Right renal pelvis (tissue), 4 donors: ENCODE measurements around the gene OLIG3. TPM values are rescaled to one million over a fixed set of nuclear protein-coding genes. Genes with fewer than 3 reads are reported as not detected.

Experiments
- DNase-seq, 4 donors: peaks; one replicate each; pipeline ENCODE4 v3.0.0-alpha.2; 2013; ENCODE audit warnings: low read depth in 4 of 4, low spot score in 3 of 4, missing footprints in 1 of 4
- polyA plus RNA-seq, 4 donors: library from polyadenylated mRNA; unstranded; fragments of 120-200 nt; gene quantifications; one replicate each; pipeline ENCODE4 v1.2.1, GENCODE V29; 2013; ENCODE audit not compliant: insufficient read length in 4 of 4

OLIG3 gene
- polyA plus RNA-seq = not detected

- DNase-seq = no peak
Observed at GRCh38 chr6:137494281-137494987, at the start of gene OLIG3. Gene OLIG3, minus strand, starts transcription at chr6:137494394. Its CDS starts 224 bp downstream, at chr6:137494170.

- DNase-seq = no peak
Observed at GRCh38 chr6:137543114-137543513, 48.9 kb upstream of the OLIG3 start.

GRCh38 chr6:137542713-137543112 is 48.5 kb upstream of the OLIG3 start:
- DNase-seq = no peak

GRCh38 chr6:137541534-137542063 is 47.4 kb upstream of the OLIG3 start:
- DNase-seq = no peak

- no peak for DNase-seq
Observed at GRCh38 chr6:137536104-137536773, 42.0 kb upstream of the OLIG3 start.

- DNase-seq = no peak
Observed at GRCh38 chr6:137531376-137532092, 37.3 kb upstream of the OLIG3 start.

- no peak for DNase-seq
Observed at GRCh38 chr6:137530404-137530803, 36.2 kb upstream of the OLIG3 start.

- DNase-seq = no peak
Observed at GRCh38 chr6:137522831-137523230, 28.6 kb upstream of the OLIG3 start.

GRCh38 chr6:137522198-137522798 is 28.1 kb upstream of the OLIG3 start:
- DNase-seq = no peak

GRCh38 chr6:137520520-137520919 is 26.3 kb upstream of the OLIG3 start:
- no peak for DNase-seq

GRCh38 chr6:137519629-137520176 is 25.5 kb upstream of the OLIG3 start:
- DNase-seq = no peak

- no peak for DNase-seq
Observed at GRCh38 chr6:137518386-137518983, 24.3 kb upstream of the OLIG3 start.

- no peak for DNase-seq
Observed at GRCh38 chr6:137514418-137514817, 20.2 kb upstream of the OLIG3 start.

GRCh38 chr6:137512757-137513605 is 18.8 kb upstream of the OLIG3 start:
- no peak for DNase-seq

- DNase-seq = no peak
Observed at GRCh38 chr6:137510923-137511322, 16.7 kb upstream of the OLIG3 start.

- no peak for DNase-seq
Observed at GRCh38 chr6:137498481-137499190, 4.4 kb upstream of the OLIG3 start.

- no peak for DNase-seq
Observed at GRCh38 chr6:137497721-137498463, 3.7 kb upstream of the OLIG3 start.
